Neural cell (in vitro differentiated cells): ENCODE data around the gene DHRS7. TPM values are rescaled to one million over a fixed set of nuclear protein-coding genes. Genes with fewer than 3 reads are reported as not detected.

Experiments
- H2AFZ ChIP-seq: fragments of 200-600, 300-800 bp; sonication (generic), shearing (Covaris generic); 2 replicates; pipeline ENCODE4 v1.6.0; 2014; ENCODE audit warnings: low read depth, mild to moderate bottlenecking, antibody characterized with exemption, low read length, moderate library complexity
- H3F3A ChIP-seq: fragments of 200-600 bp; shearing (Covaris generic); 2 replicates; pipeline ENCODE4 v1.6.1; 2016; ENCODE audit warnings: mild to moderate bottlenecking, moderate library complexity, mixed read lengths, antibody characterized with exemption, low read length; ENCODE audit not compliant: insufficient read depth, poor library complexity, severe bottlenecking
- H3K27ac ChIP-seq: fragments of 200-600, 300-800 bp; sonication (generic), shearing (Covaris generic); 2 replicates; pipeline ENCODE4 v1.5.1; 2014; ENCODE audit warnings: mild to moderate bottlenecking, low read length, moderate library complexity
- H3K27me3 ChIP-seq: fragments of 300-800, 200-600 bp; sonication (generic), shearing (Covaris generic); 2 replicates; pipeline ENCODE4 v1.6.0; 2014; ENCODE audit warnings: mild to moderate bottlenecking, low read depth, low read length, moderate library complexity; ENCODE audit not compliant: insufficient read depth
- H3K36me3 ChIP-seq: fragments of 300-800, 200-600 bp; sonication (generic), shearing (Covaris generic); 2 replicates; pipeline ENCODE4 v1.5.1; 2014; ENCODE audit warnings: mild to moderate bottlenecking, antibody characterized with exemption, low read length, moderate library complexity; ENCODE audit not compliant: insufficient read depth
- H3K4me2 ChIP-seq: fragments of 300-800, 200-600 bp; sonication (generic), shearing (Covaris generic); 2 replicates; pipeline ENCODE4 v1.6.0; 2014; ENCODE audit warnings: mild to moderate bottlenecking, low read length
- H3K4me3 ChIP-seq: fragments of 300-800, 200-600 bp; sonication (generic), shearing (Covaris generic); 2 replicates; pipeline ENCODE4 v1.5.1; 2014; ENCODE audit warnings: mild to moderate bottlenecking, low read length, moderate library complexity
- H3K79me2 ChIP-seq: fragments of 200-600 bp; shearing (Covaris generic); replicated peaks from 2 replicates; pipeline ENCODE4 v1.6.0; 2014; ENCODE audit warnings: mild to moderate bottlenecking, low read length, moderate library complexity; ENCODE audit not compliant: insufficient read depth
- H3K9ac ChIP-seq: fragments of 300-800, 200-600 bp; sonication (generic), shearing (Covaris generic); 2 replicates; pipeline ENCODE4 v1.6.1; 2016; ENCODE audit warnings: mild to moderate bottlenecking, low read length, mixed read lengths
- H3K9me2 ChIP-seq: fragments of 200-600 bp; shearing (Covaris generic); 2 replicates; pipeline ENCODE4 v1.6.1; 2016; ENCODE audit warnings: mild to moderate bottlenecking, low read length, mixed read lengths; ENCODE audit not compliant: insufficient read depth
- H3K9me3 ChIP-seq: fragments of 200-600, 300-800 bp; sonication (generic), shearing (Covaris generic); 2 replicates; pipeline ENCODE4 v1.6.1; 2016; ENCODE audit warnings: mild to moderate bottlenecking, mixed run types, low read length, moderate library complexity, mixed read lengths
- H4K20me1 ChIP-seq: fragments of 200-600 bp; shearing (Covaris generic); 2 replicates; pipeline ENCODE4 v1.6.1; 2016; ENCODE audit warnings: mild to moderate bottlenecking, mixed run types; ENCODE audit not compliant: insufficient read depth
- EP300 ChIP-seq: fragments of 450-650 bp; conservative IDR thresholded peaks from 2 replicates; pipeline ENCODE4 v1.6.1; 2014; ENCODE audit warnings: antibody characterized with exemption, mild to moderate bottlenecking, moderate library complexity; ENCODE audit not compliant: poor library complexity, severe bottlenecking
- EZH2 ChIP-seq: fragments of 200-600, 300-800 bp; shearing (Covaris generic), sonication (generic); IDR thresholded peaks from 2 replicates; pipeline ENCODE4 v1.6.1; 2014; ENCODE audit warnings: antibody characterized with exemption, low read length, borderline replicate concordance, mild to moderate bottlenecking; ENCODE audit not compliant: insufficient read depth, poor library complexity, severe bottlenecking
- MXI1 ChIP-seq: fragments of 450-650 bp; conservative IDR thresholded peaks from 2 replicates; pipeline ENCODE4 v1.6.1; 2014; ENCODE audit warnings: antibody characterized with exemption, mild to moderate bottlenecking; ENCODE audit not compliant: poor library complexity, severe bottlenecking
- POLR2AphosphoS5 ChIP-seq: IDR thresholded peaks from 2 replicates; pipeline ENCODE4 v1.6.1; 2012
- RAD21 ChIP-seq: fragments of 450-650 bp; conservative IDR thresholded peaks from 2 replicates; pipeline ENCODE4 v1.6.1; 2014; ENCODE audit warnings: antibody characterized with exemption, mild to moderate bottlenecking, moderate library complexity
- SMC3 ChIP-seq: fragments of 450-650 bp; conservative IDR thresholded peaks from 2 replicates; pipeline ENCODE4 v1.6.1; 2014; ENCODE audit warnings: antibody characterized with exemption, mild to moderate bottlenecking, moderate library complexity; ENCODE audit not compliant: poor library complexity
- TAF1 ChIP-seq: IDR thresholded peaks from 2 replicates; pipeline ENCODE4 v1.6.1; 2012; ENCODE audit warnings: low read depth
- polyA plus RNA-seq: library from polyadenylated mRNA; depleted of rRNA; stranded (reverse); fragments of >200 nt; gene quantifications from 2 replicates; pipeline ENCODE4 v1.2.3, GENCODE V29; 2014
- TF ChIP-seq, protein P1 (sequence below): IDR thresholded peaks from 2 replicates; pipeline ENCODE4 v1.6.1; 2012; ENCODE audit warnings: borderline replicate concordance
- TF ChIP-seq, protein P2 (sequence below): fragments of 450-650 bp; IDR thresholded peaks from 2 replicates; pipeline ENCODE4 v1.5.1; 2014; ENCODE audit warnings: antibody characterized with exemption, mild to moderate bottlenecking, moderate library complexity; ENCODE audit not compliant: poor library complexity, severe bottlenecking

Gene DHRS7
- polyA plus RNA-seq, 1 donor from 2014 or later, result 89.6 TPM

DNA sequence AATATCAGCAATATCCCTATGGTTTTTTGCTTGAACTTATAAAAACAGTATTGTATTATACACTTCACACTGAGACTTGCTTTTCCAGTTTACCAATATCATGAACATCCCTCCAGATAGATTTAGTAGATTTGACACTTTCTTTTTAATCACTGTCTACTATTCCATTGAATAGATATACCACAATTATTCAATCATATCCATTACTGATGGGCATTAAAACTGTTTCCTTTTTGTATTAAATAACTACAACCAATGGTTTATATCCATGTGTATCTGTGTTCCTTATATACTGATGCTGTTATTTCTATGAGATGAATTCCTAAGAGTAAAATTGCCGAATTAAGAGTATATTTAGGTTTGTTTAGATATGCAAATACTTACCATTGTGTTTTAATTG is 13.0 kb upstream of the DHRS7 start:
- Histone ChIP-seq H3K27me3 (no peaks in the 10 kb centered on the region), H4K20me1 (no peaks in the 10 kb centered on the region), H3K4me2 (no peak overlapping the region), H3K9me2 (no peaks in the 10 kb centered on the region), H3K79me2 (no peaks in the 10 kb centered on the region), H3K9me3 (no peaks in the 10 kb centered on the region), H3K9ac (no peak overlapping the region), H3K4me3 (no peak overlapping the region), H3K27ac (no peak overlapping the region), H2AFZ (no peak overlapping the region), H3F3A (no peaks in the 10 kb centered on the region), H3K36me3 (no peaks in the 10 kb centered on the region)
- TF ChIP-seq, protein P1, sequence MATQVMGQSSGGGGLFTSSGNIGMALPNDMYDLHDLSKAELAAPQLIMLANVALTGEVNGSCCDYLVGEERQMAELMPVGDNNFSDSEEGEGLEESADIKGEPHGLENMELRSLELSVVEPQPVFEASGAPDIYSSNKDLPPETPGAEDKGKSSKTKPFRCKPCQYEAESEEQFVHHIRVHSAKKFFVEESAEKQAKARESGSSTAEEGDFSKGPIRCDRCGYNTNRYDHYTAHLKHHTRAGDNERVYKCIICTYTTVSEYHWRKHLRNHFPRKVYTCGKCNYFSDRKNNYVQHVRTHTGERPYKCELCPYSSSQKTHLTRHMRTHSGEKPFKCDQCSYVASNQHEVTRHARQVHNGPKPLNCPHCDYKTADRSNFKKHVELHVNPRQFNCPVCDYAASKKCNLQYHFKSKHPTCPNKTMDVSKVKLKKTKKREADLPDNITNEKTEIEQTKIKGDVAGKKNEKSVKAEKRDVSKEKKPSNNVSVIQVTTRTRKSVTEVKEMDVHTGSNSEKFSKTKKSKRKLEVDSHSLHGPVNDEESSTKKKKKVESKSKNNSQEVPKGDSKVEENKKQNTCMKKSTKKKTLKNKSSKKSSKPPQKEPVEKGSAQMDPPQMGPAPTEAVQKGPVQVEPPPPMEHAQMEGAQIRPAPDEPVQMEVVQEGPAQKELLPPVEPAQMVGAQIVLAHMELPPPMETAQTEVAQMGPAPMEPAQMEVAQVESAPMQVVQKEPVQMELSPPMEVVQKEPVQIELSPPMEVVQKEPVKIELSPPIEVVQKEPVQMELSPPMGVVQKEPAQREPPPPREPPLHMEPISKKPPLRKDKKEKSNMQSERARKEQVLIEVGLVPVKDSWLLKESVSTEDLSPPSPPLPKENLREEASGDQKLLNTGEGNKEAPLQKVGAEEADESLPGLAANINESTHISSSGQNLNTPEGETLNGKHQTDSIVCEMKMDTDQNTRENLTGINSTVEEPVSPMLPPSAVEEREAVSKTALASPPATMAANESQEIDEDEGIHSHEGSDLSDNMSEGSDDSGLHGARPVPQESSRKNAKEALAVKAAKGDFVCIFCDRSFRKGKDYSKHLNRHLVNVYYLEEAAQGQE, result no peak
- no peak for TF ChIP-seq EZH2
- TF ChIP-seq, protein P2, sequence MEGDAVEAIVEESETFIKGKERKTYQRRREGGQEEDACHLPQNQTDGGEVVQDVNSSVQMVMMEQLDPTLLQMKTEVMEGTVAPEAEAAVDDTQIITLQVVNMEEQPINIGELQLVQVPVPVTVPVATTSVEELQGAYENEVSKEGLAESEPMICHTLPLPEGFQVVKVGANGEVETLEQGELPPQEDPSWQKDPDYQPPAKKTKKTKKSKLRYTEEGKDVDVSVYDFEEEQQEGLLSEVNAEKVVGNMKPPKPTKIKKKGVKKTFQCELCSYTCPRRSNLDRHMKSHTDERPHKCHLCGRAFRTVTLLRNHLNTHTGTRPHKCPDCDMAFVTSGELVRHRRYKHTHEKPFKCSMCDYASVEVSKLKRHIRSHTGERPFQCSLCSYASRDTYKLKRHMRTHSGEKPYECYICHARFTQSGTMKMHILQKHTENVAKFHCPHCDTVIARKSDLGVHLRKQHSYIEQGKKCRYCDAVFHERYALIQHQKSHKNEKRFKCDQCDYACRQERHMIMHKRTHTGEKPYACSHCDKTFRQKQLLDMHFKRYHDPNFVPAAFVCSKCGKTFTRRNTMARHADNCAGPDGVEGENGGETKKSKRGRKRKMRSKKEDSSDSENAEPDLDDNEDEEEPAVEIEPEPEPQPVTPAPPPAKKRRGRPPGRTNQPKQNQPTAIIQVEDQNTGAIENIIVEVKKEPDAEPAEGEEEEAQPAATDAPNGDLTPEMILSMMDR, result no peak
- TF ChIP-seq RAD21, result no peak
- no peak for TF ChIP-seq EP300
- TF ChIP-seq MXI1, result no peak
- no peak for TF ChIP-seq SMC3
- TF ChIP-seq POLR2AphosphoS5, result no peak
- TF ChIP-seq TAF1, result no peak

DNA sequence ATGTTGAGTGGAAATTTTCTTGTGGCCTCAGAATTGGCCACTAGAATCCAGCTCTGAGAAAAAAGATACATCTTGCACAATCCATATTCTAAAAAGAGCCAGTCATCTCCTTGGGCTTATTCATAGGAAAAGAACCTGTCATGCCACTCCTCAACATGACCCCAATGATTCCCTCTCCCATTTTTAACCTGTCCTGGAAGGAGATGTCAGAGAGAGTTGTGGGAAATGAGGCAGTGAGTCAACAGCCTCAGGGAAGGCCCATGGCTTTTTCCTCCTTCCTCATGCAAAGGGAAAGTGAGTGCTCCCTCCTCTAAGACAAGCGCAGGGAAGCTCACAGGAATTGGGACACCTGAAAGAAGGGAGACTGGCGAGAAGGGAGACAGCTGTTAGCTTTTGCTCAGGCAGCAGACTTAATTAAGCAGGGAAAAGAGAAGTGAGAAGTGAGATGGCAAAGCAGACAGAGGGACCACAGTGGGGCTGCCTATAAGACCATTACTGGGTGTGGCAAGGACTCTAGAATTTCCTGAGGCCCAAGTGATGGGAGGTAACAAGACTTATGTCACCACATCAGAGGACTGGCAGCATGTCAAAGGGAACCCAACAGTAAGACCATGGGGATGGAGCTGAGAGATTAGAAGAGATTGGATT is 10.2 kb upstream of the DHRS7 start:
- H3K9ac ChIP-seq, result no peak overlapping the region
- H2AFZ ChIP-seq, result no peak overlapping the region
- no peaks in the 10 kb centered on the region for H3F3A ChIP-seq
- no peak for TF ChIP-seq SMC3
- TF ChIP-seq, protein P2, result no peak
- no peak overlapping the region for H3K4me3 ChIP-seq
- H3K4me2 ChIP-seq, result no peak overlapping the region
- no peaks in the 10 kb centered on the region for H3K27me3 ChIP-seq
- no peaks in the 10 kb centered on the region for H3K9me2 ChIP-seq
- H4K20me1 ChIP-seq, result no peaks in the 10 kb centered on the region
- no peaks in the 10 kb centered on the region for H3K36me3 ChIP-seq
- H3K79me2 ChIP-seq, result no peaks in the 10 kb centered on the region
- H3K27ac ChIP-seq, result no peak overlapping the region
- H3K9me3 ChIP-seq, result no peaks in the 10 kb centered on the region
